HepG2 (cell line): ENCODE measurements around the gene SPATA33. TPM values are rescaled to one million over a fixed set of nuclear protein-coding genes. Genes with fewer than 3 reads are reported as not detected.
A peak's percentile ranks its signal among the peaks of the same experiment; 100 is the strongest.

Source experiments
- CEBPB ChIP-seq: IDR thresholded peaks from 2 replicates; pipeline ENCODE4 v1.6.1; 2011; ENCODE audit warnings: low read depth, low read length, improper control_type of control experiment, borderline replicate concordance
- CERS6 ChIP-seq: sonication (generic); formaldehyde crosslinking; IDR thresholded peaks from 2 replicates; pipeline ENCODE4 v1.5.0; 2020; ENCODE audit warnings: missing genetic modification reagents
- E2F1 ChIP-seq: sonication (generic); formaldehyde crosslinking; IDR thresholded peaks from 2 replicates; pipeline ENCODE4 v1.5.0; 2020; ENCODE audit warnings: missing genetic modification reagents
- MXD1 ChIP-seq: sonication (generic); formaldehyde crosslinking; IDR thresholded peaks from 2 replicates; pipeline ENCODE4 v1.4.0; 2020; ENCODE audit warnings: mild to moderate bottlenecking, missing genetic modification reagents
- MYPOP ChIP-seq: sonication (generic); formaldehyde crosslinking; IDR thresholded peaks from 2 replicates; pipeline ENCODE4 v1.8.1; 2023; ENCODE audit warnings: mild to moderate bottlenecking, moderate library complexity, missing genetic modification reagents
- NFE2L2 ChIP-seq: fragments of 150-350 bp; IDR thresholded peaks from 2 replicates; pipeline ENCODE4 v1.6.1; 2014; ENCODE audit warnings: low read length
- PBX2 ChIP-seq: IDR thresholded peaks from 2 replicates; pipeline ENCODE4 v1.6.1; 2016; ENCODE audit warnings: control low read depth
- RERE ChIP-seq: IDR thresholded peaks from 2 replicates; pipeline ENCODE4 v1.6.1; 2016; ENCODE audit warnings: low read depth, missing genetic modification reagents, missing compliant biosample characterization
- RFX3 ChIP-seq: IDR thresholded peaks from 2 replicates; pipeline ENCODE4 v1.6.1; 2016; ENCODE audit warnings: missing biosample characterization, missing genetic modification reagents
- TBX3 ChIP-seq: fragments of 450-650 bp; IDR thresholded peaks from 2 replicates; pipeline ENCODE4 v1.6.1; 2017; ENCODE audit warnings: antibody characterized with exemption, mild to moderate bottlenecking, inconsistent platforms, borderline replicate concordance
- YEATS2 ChIP-seq: sonication (generic); formaldehyde crosslinking; IDR thresholded peaks from 2 replicates; pipeline ENCODE4 v1.4.0; 2020; ENCODE audit warnings: missing genetic modification reagents, borderline replicate concordance
- ZKSCAN5 ChIP-seq: sonication (generic); formaldehyde crosslinking; IDR thresholded peaks from 2 replicates; pipeline ENCODE4 v1.5.1; 2020; ENCODE audit warnings: mild to moderate bottlenecking, missing genetic modification reagents
- ZNF143 ChIP-seq: sonication (generic); formaldehyde crosslinking; IDR thresholded peaks from 2 replicates; pipeline ENCODE4 v1.4.0; 2020; ENCODE audit warnings: missing genetic modification reagents
- ZNF431 ChIP-seq: sonication (generic); formaldehyde crosslinking; IDR thresholded peaks from 2 replicates; pipeline ENCODE4 v1.9.0; 2022; ENCODE audit warnings: missing genetic modification reagents, low read depth, mild to moderate bottlenecking, borderline replicate concordance
- ZNF441 ChIP-seq: sonication (generic); formaldehyde crosslinking; IDR thresholded peaks from 2 replicates; pipeline ENCODE4 v1.7.0; 2021; ENCODE audit warnings: missing genetic modification reagents, borderline replicate concordance
- ZNF446 ChIP-seq: sonication (generic); formaldehyde crosslinking; IDR thresholded peaks from 2 replicates; pipeline ENCODE4 v1.5.0; 2020; ENCODE audit warnings: mild to moderate bottlenecking, missing genetic modification reagents
- ZNF543 ChIP-seq: sonication (generic); formaldehyde crosslinking; IDR thresholded peaks from 2 replicates; pipeline ENCODE4 v1.4.0; 2020; ENCODE audit warnings: mild to moderate bottlenecking, missing genetic modification reagents
- ZNF563 ChIP-seq: sonication (generic); formaldehyde crosslinking; IDR thresholded peaks from 2 replicates; pipeline ENCODE4 v1.8.0; 2022; ENCODE audit warnings: mild to moderate bottlenecking, moderate library complexity, missing genetic modification reagents
- ZNF616 ChIP-seq: sonication (generic); formaldehyde crosslinking; IDR thresholded peaks from 2 replicates; pipeline ENCODE4 v1.5.0; 2020; ENCODE audit warnings: low read depth, mild to moderate bottlenecking, missing genetic modification reagents
- ZNF790 ChIP-seq: sonication (generic); formaldehyde crosslinking; IDR thresholded peaks from 2 replicates; pipeline ENCODE4 v1.8.0; 2022; ENCODE audit warnings: missing genetic modification reagents, mild to moderate bottlenecking, borderline replicate concordance
- polyA plus RNA-seq, 8 experiments: library from polyadenylated mRNA; depleted of rRNA in 3 of 8; stranded (reverse) in 7 of 8; unstranded in 1 of 8; fragments of >200 nt; fragmentation: Illumina TruSeq in 4 of 8; extraction: Trizol in 4 of 8; gene quantifications; 2 replicates each; pipeline versions ENCODE4 v1.2.1 to v1.2.3, GENCODE V29; 2011 to 2016; ENCODE audit warnings: low read depth in 4 of 8, missing spikeins in 1 of 8, mixed read lengths in 1 of 8; ENCODE audit not compliant: insufficient read depth in 1 of 8
- total RNA-seq, 5 experiments: library from RNA; depleted of rRNA; stranded (reverse); fragments of >200 nt; fragmentation: Illumina TruSeq; extraction: Trizol; gene quantifications; 2 replicates each; pipeline ENCODE4 v1.2.3, GENCODE V29; 2016; ENCODE audit warnings: low read depth in 1 of 5

Gene SPATA33
- total and polyA plus RNA-seq, 2 of the 13 experiments (the other 11 are each of a cell fraction or from before 2014, with no cell fraction given): 5.7 to 11.0 TPM

GRCh38 chr16:89700100-89700648 is 42.5 kb downstream of the SPATA33 start (continued):
- TF ChIP-seq YEATS2 (CRISPR knock-in tag): peak; percentile 68; the same call in 1 of the 2 replicates
- TF ChIP-seq ZNF616: no peak
- TF ChIP-seq PBX2 (CRISPR knock-in tag): peak; percentile 11; the same call in 1 of the 2 replicates
- peak; percentile 83 for TF ChIP-seq ZNF441 (CRISPR knock-in tag)
- TF ChIP-seq ZKSCAN5 (CRISPR knock-in tag): no peak
- peak; percentile 6; the same call in 1 of the 2 replicates for TF ChIP-seq CEBPB
- TF ChIP-seq MYPOP (CRISPR knock-in tag): 0 out of 2 replicates have a peak, but pooled peaks have one; percentile 5
- TF ChIP-seq TBX3: peak; percentile 41; the same call in 1 of the 2 replicates
- no peak for TF ChIP-seq RERE (CRISPR knock-in tag)
- TF ChIP-seq ZNF431 (CRISPR knock-in tag): no peak
- TF ChIP-seq ZNF543: no peak; the same call in 1 of the 2 replicates
- no peak; the same call in 1 of the 2 replicates for TF ChIP-seq E2F1 (CRISPR knock-in tag)
- TF ChIP-seq NFE2L2: no peak
- no peak; the same call in 1 of the 2 replicates for TF ChIP-seq ZNF446 (CRISPR knock-in tag)
- TF ChIP-seq ZNF563 (CRISPR knock-in tag): no peak
- no peak for TF ChIP-seq CERS6
- TF ChIP-seq MXD1: peak; percentile 29; the same call in 1 of the 2 replicates
- TF ChIP-seq ZNF143 (CRISPR knock-in tag): no peak; the same call in 1 of the 2 replicates
- TF ChIP-seq ZNF790: no peak
- TF ChIP-seq RFX3 (CRISPR knock-in tag): peak; percentile 99
